HT-29 (cell line): Measurements from ENCODE around the gene OR2T10. TPM values are rescaled to one million over a fixed set of nuclear protein-coding genes. Genes with fewer than 3 reads are reported as not detected.
"Not testable (repeated sequence)": the region's sequence is repeated elsewhere in the genome, so short reads cannot be mapped to it uniquely, and the experiment has no call there.

Experiments used
- DNase-seq: peaks from one replicate; pipeline ENCODE4 v3.0.0-alpha.2; 2015; ENCODE audit warnings: low spot score
- small RNA-seq: library from RNA; depleted of rRNA; stranded (forward); fragments of <200 nt; gene quantifications from one replicate; pipeline ENCODE3, GENCODE V24; 2014
- total RNA-seq: library from RNA; depleted of rRNA; stranded (reverse); fragments of >200 nt; shearing (Covaris generic); gene quantifications from 2 replicates; pipeline ENCODE4 v1.2.3, GENCODE V29; 2014; rRNA removed

Gene OR2T10
- total RNA-seq, 1 experiment from 2014 or later, result not detected

- no peak for DNase-seq
These were observed 885 bp downstream of the OR2T10 start for GRCh38 chr1:248596615-248597014.

DNA sequence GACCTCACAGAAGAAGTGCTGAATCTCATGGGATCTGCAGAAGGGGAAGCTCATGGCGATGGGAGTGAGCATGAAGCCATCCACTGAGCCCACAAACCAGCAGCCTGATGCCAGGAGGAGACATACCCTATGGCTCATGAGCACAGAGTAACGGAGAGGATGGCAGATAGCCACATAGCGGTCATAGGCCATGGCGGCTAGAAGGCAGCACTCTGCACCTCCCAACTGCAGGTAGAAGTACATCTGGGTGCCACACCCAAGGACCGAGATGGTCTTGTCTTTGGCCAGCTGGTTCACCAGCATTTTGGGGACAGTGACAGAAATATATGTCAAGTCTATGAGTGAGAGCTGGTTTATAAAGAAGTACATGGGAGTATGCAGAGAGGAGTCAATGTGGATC is 4.3 kb downstream of the OR2T10 start:
- no peak for DNase-seq

DNA sequence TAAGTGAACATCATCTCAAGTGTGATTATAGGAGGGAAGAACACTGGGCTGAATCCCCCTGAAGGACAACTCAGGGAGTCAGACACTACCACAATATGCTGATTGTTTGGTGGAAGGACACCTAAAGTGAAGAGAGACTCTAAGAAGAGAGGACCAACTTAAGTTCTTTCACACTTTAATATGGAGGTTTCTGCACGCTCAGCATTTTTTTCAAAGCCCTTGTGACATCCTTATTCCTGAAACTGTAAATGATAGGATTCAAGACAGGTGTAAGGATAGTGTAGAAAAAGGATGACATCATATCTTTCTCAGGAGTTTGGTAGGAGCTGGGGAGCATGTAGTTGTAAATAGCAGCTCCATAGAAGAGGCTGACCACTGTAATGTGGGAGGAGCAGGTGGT is 4.8 kb downstream of the OR2T10 start:
- DNase-seq, result no peak

GRCh38 chr1:248590055-248590454 is 7.4 kb downstream of the OR2T10 start:
- no peak for DNase-seq

- DNase-seq, result no peak
These were observed 8.2 kb downstream of the OR2T10 start for GRCh38 chr1:248589334-248589733.

DNA sequence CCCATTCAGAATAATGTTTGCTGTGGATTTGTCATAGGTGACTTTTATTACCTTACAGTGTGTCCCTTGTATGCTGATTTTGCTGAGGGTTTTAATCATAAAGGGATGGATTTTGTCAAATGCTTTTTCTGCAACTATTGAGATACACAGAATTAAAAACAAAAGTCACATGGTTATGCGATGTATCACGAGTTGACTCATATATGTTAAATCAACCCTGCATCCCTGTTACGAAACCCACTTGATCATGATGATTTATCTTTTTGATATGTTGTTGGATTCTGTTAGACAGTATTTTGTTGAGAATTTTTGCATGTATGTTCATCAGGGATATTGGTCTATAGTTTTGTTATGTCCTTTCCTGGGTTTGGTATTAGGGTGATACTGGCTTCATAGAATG is 12.2 kb downstream of the OR2T10 start:
- DNase-seq, result no peak

DNA sequence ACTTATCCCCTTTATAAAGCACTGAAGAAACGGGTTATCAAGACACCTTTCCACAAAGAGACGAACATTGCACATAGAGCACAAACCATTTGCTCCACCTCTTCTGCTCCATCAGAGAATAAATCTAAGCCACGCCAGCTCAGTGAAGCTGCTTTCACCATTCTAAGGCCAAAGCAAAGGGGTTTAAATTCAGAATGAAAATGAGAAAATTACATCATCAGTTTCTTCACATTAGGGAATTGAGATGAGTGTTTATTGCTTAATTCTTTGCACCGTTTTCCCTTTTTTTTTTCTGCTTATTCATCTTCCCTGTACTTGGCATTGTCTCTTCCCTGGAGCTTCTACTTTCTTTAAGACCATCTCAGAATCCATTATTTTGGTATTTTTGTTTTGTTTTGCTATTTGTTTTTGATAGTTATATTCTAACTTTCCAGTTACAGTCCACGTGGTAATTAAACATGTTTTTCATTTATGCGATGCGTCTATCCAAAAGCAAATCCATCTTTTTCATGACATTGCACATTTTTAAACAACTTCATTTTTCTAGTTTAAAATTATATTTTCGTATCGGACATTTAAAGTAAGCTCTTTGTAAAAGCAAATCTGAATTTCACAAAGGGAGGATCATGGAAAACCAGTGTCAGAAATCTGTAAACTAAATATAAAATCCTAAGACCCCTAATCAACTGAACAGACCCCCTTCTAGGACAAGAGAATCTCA is 21.1 kb downstream of the OR2T10 start:
- DNase-seq, result no peak

DNA sequence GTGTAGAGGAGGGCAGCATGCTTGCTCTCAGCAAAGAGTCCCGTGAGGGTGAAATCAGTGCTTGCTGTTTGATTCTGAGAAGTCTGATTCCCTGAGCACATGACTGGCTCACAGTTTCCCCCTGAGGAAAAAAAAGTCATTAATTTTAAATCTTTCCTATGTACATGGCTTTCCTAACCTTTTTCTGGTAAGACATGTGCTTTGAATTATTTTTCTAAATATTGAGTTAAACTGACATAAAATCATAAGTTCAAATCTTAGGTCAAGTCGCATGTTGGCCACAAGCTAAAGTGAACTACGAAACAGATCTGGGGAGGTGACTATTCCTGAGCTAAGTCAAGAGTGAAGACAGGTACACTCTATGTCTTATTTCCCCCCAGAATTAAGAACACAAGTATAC is 22.8 kb downstream of the OR2T10 start, which contains the start of gene OR2T34:
Gene OR2T34, minus strand, starts transcription at position 101 of the 400 bp plus-strand sequence. Its CDS starts 0 bp downstream, at position 101.
- not testable (repeated sequence) for DNase-seq

- DNase-seq, result not testable (repeated sequence)
These were observed 23.6 kb downstream of the OR2T10 start for GRCh38 chr1:248573856-248574255.

- DNase-seq, result not testable (repeated sequence)
These were observed 25.5 kb downstream of the OR2T10 start for GRCh38 chr1:248572049-248572448.

GRCh38 chr1:248570811-248571210 is 26.7 kb downstream of the OR2T10 start:
- not testable (repeated sequence) for DNase-seq

DNA sequence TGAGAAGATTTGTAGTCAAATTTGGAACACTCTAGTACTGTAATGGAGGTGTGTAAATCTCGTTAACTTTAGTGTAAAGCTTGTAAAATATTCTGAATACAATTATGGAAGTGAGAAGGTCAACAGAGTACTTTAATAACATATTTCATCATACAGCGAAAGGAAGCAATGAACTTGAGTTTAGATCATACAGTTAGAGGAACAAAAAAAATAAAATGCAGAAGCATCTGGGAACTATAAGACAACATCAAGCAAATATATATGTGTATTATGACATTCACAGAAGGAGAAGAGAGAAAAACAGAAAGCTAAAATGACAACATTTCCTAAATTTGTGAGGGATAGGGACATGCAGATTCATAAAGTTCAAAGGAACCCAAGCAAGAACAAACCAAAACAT is 28.5 kb downstream of the OR2T10 start:
- DNase-seq, result not testable (repeated sequence)

DNA sequence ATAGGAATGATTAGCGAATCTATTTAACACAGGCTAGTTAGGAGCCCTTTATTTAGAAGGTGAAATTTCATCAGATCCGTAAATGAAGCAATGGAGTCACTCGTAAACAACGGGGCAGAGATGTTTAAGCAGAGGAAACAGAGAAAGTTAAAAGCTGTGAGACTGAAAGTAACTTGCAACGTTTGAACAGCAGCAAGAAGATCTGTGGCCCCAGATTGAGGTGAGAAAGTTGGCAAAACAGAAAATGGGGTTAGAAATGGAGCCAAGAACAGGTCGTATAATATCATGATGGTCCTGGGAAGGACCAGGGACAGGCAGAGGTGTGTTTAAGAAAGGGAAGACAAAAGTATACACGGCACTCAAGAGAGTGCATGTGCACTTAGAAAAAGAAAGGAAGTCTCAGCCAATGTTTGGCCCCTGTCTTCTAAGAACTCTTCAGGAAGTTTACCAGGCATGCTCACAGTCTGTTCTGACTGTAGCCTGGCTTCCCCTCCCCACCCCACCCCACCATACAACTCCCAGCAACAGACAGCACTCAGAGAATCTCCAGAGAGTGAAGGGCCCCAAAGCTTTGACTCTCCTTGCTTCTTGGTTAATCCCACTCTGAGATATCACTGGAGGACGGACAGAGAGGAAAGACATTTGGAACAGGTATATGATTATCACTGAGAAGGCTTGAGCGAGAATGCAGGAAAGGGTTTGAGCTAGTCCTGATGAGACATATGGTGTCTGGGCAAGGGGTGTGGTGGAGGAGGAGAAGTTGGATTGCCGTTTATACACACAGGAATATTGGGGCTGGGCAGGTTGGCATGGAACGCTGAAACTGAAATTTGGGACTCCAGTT is 31.7 kb downstream of the OR2T10 start:
- DNase-seq, result not testable (repeated sequence)

DNA sequence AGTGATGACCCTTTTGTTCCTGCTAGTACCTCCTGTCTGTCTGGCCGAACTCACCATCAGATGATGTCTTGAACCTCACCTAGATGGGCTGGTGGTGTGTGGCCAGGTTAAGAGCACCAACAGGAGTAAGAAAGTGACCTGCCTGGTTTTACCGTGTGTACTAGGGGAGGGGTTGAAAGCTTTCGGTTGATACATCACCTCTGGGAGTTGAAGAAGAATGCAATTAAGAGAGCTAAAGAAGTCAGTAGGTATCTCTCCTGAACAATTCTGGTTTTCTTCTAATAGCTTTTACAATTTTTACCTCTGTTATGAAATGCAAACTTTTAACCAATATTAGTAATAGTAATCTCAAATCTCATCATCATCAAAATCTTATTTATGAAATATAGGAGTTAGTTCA is 34.8 kb downstream of the OR2T10 start, which contains the start of gene OR2T29:
Gene OR2T29, minus strand, starts transcription at position 101 of the 400 bp plus-strand sequence. CDS start 3,281 bp downstream, outside the sequence.
- DNase-seq, result not testable (repeated sequence)

DNA sequence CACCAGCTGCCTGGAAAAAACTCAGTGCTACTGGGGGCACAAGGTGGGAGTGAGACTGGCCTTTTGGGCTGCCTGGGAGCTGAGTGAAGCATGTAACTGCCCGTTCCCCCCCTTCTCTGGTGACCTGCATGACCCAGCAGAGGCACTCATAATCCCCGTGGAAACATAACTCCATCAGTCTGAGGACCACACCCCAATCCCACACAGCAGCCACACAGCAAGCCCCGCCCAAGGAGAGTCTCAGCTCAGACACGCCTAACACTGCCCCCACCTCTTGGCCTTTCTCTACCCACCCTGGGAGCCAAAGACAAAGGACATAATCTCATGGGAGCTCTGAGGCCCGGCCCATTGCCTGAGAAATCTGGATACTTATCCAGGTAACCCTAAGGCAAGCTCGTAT is 46.5 kb downstream of the OR2T10 start:
- DNase-seq, result not testable (repeated sequence)

GRCh38 chr1:248547383-248547782 is 50.1 kb downstream of the OR2T10 start:
- DNase-seq, result not testable (repeated sequence)

Small RNA genes lying within 50 kb of the gene (small RNA-seq; reads per million reads assigned to genes)
- not detected for gene RF00019

Other genes starting within 250 kb of the OR2T10 start
- gene OR14C36, start 248.9 kb downstream of the OR2T10 start, total RNA-seq, result not detected in 2 replicates
- gene OR2T4, start 236.0 kb downstream of the OR2T10 start, total RNA-seq, result not detected in 2 replicates
- not detected in 2 replicates for gene OR2T6, start 222.0 kb downstream of the OR2T10 start, total RNA-seq
- not detected in 2 replicates for gene OR2T1, start 194.7 kb downstream of the OR2T10 start, total RNA-seq
- not detected in 2 replicates for gene OR2T2, start 152.1 kb downstream of the OR2T10 start, total RNA-seq
- gene OR2T3, start 124.3 kb downstream of the OR2T10 start, total RNA-seq, result not detected in 2 replicates
- not detected in 2 replicates for gene OR2T5, start 109.1 kb downstream of the OR2T10 start, total RNA-seq
- not detected in 2 replicates for gene OR2G6, start 89.6 kb downstream of the OR2T10 start, total RNA-seq
- gene OR2T29, start 34.9 kb downstream of the OR2T10 start, total RNA-seq, result not detected in 2 replicates
- not detected in 2 replicates for gene OR2T34, start 22.9 kb downstream of the OR2T10 start, total RNA-seq
- not detected in 2 replicates for gene OR2T11, start 37.4 kb upstream of the OR2T10 start, total RNA-seq
- gene OR2T35, start 47.6 kb upstream of the OR2T10 start, total RNA-seq, result not detected in 2 replicates
- not detected in 2 replicates for gene OR2T27, start 57.8 kb upstream of the OR2T10 start, total RNA-seq
- not detected in 2 replicates for gene OR14I1, start 105.1 kb upstream of the OR2T10 start, total RNA-seq
- gene LYPD8, start 158.1 kb upstream of the OR2T10 start, total RNA-seq, result 2.4 TPM in 1 of 2 replicates, not detected in the other
- 23.4 and 23.5 TPM in 2 replicates for gene SH3BP5L, start 228.2 kb upstream of the OR2T10 start, total RNA-seq
- 36.0 and 37.7 TPM in 2 replicates for gene ZNF672, start 240.5 kb upstream of the OR2T10 start, total RNA-seq